Activated T-cell treated with anti-CD3 and anti-CD28 coated beads, Interleukin-2, amount 50 U/mL, for 1 hour (primary cell): ENCODE data around the gene C3orf18.
A peak's percentile ranks its signal among the peaks of the same experiment; 100 is the strongest.

Experiments used
- DNase-seq: peaks from one replicate; pipeline ENCODE4 v3.0.0-alpha.2; 2020

C3orf18 gene

DNA sequence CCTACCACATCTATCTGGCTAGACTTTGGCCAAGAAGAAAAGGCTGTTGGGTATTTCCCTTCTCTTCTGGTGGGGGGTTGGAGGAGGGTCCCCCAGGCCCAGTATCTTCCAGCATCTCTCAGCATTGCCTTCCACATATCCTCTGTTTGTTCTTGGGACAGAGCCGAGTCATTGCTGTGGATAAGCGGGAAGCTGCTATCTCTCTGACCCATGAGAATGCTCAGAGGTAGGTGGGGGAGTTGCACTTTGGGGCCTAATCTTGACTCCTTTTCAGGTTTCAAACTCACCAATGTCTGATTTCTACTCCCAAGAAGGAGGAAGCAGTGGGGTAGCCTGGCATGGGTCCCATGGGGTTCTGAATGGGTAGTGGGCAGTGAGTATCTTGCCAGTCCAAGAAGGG, 9.8 kb upstream of the C3orf18 start:
- DNase-seq = no peak

DNA sequence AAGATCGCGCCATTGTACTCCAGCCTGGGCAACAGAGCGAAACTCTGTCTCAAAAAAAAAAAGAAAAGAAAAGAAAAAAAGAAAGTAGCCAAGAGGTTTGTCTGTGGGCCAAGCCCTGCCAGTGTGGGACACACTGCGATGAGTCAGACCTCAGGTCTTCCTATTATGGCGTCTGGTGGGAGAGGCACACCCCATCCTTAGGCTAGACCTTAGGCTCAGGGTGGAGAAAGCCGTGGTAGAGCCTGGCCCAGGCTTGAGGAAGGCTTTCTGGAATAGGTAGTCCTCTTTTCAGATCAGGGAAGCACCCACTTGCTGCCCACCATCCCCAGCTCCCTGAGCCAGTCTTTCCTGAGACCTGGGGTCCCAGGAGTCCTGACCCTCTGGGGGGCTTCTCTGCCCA, 7.8 kb upstream of the C3orf18 start:
- no peak for DNase-seq

DNA sequence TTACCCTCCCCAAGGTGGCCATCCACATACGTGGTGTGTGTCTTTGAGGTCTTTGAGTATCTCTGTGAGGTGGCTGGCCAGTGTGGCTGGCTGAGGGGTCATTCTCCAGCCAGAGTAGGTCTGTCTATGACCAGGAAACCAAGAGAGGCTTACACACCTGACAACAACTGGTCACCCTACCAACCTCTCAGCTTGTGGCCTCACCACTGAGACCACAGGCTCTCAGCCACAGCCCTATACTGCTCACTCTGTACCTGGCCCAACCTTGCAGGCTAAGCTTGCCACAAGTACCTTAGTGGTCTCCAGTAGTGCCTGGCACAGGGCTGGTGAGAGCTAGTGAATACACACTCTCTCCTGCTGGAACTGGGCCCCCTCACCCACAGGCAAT, 6.9 kb upstream of the C3orf18 start:
- no peak for DNase-seq

DNA sequence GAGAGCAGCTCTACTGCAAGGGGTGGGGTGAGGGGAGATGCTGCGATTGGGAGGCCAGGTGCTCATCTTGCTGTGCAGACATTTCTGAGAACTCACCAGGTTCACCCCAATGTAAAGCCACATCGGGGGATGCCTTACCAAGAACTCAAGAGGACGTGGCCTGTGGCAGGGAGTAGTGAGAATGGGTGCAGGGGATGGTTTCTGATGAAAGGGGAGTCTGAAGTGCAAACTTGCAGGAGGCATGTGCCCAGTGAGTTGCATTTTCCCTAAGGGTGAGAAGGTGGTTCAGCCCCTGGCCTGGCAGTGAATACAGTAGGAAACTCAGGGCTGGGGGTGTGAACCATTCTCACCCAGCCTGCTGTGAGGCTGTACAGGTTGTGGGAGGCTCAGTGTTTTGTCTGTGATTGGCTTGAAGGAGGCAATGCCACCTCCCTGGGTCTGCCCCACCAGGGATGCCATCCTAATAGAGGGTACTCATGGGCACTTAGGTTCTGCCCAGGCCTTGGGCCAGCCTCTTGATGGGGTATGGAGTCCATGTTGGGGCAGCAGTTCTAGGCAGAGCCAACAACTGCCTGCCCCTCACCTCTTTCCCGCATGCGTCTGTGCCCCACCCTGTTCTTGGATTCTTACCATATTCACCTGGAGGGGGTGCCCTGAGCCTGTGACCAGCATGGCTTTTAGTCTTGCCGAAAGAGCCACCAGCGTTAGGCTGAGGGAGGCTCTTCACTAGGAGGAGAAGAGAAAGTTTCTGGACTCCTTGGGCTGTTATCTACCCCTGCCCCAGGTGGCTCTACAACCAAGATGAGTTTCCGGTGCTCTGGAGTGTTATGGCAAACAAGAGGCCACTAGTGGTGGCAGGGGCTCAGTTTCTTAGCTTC, 6.3 kb upstream of the C3orf18 start:
- DNase-seq = peak; percentile 62

DNA sequence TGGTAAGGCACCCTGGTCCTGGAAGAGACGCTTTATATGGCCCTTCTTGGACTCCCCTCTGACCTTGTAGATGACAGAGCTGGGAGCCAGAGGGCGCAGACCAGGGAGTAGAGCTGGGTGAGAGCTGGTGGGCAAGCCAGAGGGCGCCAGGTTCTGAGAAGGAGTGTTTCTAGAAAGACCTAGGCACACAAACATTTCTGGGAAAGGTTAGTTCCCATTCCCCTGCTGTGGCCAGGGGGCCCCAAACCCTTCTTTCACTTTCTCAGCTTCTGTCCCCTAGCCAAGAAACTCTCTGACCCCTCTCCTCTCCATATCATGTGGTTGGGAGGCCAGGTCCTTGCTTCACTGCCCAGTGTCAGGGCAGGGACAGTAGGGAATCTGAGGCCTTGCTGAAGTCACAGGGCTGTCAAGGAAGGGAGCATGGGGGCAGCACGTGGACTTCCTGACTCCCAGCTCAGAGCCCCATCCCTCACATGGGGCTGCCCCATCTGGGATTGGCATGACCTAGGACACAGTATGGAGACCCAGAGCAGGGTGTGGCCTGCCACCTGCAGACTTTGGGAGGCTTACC, 5.3 kb upstream of the C3orf18 start:
- peak; percentile 50 for DNase-seq

DNA sequence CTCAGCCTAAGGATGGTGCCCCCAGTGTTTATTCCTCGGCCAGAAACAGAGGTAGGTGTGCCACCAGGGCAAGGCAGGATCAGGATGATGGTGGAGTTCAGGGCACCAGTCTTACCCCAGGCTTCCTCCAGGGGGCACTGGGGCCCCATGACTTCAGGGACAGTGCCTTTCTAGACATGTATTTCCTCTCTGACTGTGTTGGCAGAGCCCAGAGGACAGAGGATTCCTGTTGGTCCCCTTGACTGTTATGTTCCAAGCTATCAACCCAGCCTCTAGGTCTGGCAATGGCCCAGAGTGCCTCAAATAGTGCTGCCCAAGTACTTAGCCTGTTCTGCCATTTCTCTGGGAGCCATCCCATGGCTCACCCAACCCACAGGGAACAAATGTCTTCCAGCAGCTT, 4.6 kb upstream of the C3orf18 start:
- peak; percentile 86 for DNase-seq

DNA sequence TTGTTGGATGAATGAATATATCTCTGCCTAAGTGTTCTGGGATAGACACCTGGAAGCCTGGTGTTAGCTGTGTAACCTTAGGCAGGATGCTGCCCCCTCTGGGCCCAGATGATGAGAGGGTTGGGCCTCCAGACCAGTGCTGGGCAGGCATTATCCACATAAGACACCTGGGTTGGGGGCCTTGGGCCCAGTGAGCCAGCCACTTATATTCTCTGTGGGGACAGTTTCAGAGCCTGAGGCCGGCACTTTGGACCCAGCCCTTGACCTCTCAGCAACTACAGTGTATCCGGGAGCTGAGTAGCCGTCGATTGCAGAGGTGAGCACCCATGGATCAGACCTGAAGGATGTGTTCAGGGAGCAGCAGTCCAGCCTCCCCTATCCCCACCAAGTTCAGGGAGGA, 3.9 kb upstream of the C3orf18 start:
- no peak for DNase-seq

DNA sequence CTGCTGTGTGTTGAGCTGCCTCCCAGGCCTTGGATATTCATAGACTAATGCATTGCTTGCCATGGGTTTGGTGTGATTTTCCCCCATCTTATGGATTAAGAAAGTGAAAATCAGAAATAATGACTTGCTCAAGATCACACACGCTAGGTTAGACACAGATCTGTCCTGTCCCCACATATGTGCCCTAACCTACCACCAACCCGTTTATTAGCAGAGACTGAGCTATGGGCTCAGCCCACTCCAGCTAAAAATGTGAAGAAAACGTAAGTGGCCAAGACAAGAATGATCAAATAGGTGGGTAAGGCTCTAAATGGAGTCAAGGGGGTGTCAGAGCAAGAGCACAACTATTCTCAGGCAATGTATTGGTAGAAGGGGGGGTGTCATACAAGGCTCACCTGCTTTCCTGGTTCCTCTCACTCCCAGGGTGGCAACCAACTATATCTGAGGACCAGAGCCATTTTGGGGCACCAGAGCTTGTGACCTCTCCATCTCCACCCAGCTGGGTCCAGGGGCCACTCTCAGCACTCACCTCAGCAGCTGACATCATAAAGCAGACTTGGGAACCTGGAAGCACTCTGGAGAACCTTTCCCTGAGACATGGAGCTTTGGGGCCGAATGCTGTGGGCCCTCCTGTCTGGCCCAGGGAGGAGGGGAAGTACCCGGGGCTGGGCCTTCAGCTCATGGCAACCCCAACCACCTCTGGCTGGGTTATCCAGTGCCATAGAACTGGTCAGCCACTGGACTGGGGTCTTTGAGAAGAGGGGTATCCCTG, 3.1 kb upstream of the C3orf18 start:
- no peak for DNase-seq

DNA sequence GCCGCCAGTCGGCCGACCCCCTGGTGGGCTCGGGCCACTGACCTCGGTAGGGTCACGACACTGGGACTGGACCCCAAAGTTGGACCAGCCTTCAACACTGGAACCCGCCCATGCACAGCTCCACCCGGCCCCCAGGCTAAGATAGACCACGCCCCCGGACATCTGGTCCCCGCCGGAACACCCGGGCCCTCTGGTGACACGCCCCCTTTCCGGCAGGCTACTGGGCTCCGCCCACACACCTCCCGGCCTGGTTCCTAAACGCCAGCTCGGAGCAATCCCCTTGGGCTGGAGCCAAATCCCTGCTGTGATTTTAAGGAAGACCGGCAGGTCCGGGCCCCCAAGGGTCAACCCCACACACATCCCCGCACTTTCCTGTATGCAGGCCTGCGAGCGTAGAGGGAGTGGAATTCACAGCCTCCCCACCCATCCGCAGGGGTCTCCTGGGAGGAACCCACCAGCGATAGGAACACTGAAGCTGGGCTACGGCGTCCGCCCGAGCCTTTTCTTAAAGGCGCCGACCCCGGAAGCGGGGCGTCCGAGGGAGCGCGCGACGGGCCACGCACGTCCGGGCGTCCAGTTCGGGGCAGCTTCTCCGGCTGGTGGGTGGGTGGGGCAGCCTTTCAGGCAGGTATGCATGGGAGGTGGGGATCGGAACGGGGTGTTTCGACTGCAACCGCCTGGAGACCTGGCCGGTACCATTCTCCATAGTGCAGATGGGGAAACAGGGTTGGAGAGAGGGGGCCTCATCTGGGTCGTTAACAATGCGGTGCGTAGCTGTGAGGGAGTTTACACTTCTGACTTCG, 1.6 kb upstream of the C3orf18 start, which contains the start of gene HEMK1:
Gene HEMK1 (plus strand): TSS at position 576 of the 803 bp plus-strand sequence. CDS start 1,583 bp downstream, outside the sequence.
- DNase-seq = peak; percentile 90

DNA sequence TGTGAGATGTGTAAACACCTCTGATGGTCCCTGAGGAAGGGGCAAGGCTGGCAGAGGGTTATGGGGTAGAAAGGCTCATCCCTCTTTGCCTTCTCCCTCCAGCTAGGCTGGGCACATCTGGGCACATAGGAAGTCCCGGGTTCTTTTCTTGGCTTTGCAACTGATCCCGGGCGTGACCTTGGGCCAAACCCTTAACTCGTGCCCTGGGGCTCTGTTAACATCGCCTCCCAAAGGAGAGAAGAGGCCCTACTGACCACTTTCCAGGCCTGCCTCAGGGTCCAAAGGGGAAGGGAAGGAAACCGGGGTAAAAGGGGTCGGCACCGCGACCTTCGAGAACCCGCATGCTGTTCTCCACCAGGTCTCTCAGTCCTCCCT, 549 bp downstream of the C3orf18 start:
- no peak for DNase-seq

DNA sequence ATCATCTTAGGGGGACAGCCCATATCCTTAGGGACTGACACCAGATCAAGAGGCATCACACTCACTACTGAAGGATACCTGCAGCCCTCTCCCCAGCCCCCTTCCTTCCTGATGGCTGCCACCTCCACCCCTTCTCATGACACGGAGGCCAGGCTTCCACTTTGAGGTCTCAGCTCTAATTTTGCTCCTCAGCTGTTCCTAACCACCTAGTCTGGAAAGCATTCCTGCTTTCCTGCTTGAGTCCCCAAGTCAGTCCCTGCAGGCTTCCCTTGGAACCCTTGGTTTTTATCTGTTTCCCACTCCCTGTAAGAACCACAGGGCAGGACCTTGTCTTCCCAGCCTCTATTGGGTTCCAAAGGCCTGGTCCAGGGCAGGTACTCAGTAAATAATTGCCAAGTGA, 3.2 kb downstream of the C3orf18 start:
- DNase-seq = no peak

DNA sequence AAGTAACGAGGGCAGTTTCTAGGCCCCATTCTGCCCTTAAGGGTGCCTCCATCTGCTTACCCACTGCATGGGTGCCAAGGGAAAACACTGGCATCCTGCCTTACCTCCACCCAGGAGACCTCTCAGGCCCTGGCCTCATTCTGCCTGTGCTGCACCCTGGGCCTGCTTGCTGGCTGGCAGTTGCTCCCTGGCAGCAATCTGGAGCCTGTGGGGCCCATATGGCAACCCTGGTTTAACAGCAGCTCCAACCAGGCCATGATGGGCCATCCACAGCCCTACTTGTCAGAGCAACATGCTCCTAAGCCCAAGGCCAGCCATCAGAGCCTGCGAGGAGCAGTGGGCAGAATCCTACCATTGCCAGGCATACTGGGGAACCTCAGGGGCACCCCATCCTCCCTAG, 3.7 kb downstream of the C3orf18 start:
- DNase-seq = no peak

DNA sequence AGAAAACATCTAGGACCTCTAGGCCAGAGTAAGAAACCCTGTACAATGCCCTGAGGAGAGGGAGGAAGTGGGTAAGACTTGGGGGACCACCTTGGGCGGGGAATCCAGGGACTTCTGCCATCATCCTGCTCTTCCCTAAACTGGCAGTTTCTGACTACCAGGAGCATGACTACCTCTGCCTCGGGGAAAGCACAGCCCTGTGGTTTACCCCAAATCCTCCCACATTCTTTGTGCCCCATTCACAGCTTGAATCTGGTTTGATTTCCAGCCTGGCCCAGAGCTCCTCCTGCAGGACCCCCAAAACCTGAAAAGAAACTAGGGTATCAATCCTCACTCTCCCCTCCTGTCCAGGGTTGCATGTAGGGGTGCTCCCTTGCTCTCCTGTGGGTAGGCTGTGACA, 4.7 kb downstream of the C3orf18 start:
- no peak for DNase-seq

DNA sequence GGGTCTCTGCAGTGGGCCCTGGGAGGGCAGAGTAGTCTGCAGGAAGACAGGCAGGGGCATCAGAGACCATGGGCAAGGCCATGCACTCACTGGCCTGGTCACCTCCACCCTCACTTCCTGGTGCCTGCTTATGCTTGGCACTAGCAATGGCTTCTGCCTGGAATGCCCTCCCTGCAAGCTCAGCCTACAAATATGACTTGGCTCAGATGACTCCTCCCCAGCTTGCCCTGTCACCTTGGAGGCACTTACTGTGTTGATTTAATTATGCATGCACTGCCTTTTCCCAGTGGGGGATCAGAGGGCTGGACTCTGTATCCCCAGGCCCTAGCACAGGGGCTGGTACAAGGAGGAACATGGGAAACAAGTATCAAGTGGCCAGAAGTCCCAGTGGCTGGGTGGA, 7.8 kb downstream of the C3orf18 start:
- no peak for DNase-seq

DNA sequence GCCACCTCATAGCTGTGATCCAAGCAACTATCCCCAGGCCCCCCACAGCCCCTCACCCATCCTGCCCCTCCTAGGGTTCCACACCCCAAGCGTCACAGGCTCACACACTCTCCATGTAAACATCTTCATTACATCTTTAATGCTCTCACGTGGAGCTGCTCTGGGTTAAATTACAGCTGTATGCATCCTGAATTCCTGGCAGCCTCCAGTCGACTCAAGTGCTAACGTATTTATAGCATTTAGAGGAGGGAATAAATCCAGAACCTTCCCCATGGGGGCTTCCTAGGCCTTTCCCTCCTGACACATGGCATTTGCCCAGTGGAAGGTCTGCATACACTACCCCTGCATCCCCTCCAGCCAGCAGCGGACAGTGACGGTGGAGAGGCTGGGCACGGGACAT, 9.6 kb downstream of the C3orf18 start:
- DNase-seq = no peak

DNA sequence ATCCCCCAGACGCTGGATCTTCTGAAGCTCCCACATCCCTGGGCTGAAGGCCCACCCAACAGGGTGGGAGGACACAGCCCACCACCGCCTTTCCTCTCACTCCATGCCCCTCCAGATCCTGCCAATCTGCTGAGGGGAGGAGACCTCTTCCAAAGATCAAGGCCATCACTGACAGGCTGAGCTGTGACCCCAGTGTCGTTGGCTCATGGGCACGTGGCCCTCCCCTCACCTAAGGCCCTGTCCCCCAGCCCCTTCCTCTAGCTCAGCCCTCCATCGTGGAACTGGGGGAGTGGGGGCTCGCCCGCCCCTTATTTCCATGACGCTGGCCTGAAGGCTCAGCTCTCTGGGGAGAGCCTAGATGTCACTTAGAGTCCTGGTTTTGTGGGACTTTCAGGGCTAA, 10.4 kb downstream of the C3orf18 start:
- DNase-seq = no peak

DNA sequence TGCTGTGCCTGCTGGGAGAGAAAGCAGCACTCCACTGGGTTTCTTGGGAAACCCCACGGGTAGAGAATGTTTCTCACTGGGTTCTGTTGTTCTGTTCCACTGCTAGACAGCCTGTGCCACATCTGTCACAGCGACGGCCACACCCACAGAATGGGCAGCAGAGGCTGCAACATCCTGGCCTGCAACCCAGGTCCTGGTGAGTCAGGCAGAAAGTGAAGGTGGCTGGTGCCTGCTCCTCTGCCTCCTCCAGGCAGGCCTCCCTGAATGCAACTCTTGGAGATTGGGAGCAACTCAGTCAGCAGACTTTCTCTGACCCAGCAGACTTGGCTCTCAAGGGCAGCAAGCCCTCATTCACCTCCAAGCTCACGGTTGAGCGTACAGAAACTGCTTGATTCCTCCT, 13.0 kb downstream of the C3orf18 start:
- no peak for DNase-seq

DNA sequence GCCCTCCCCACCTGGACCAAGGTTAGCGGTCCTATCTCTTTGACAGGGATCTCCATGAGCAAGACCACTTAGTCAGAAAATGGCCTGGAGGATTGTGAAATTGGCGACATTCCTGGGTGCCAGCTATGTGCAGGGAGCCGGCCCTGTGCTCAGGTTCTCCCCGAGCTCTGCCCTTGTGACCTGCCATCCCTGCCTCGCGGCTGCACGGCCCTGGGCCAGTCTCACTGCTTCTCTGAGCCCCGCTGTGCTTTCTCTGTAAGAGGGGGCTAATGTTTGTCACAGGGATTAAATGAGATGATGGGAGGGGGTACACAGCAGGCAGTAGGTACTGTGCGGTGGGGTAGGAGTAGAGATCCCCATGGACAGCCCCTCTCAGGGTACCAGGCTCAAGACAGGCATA, 14.9 kb downstream of the C3orf18 start:
- no peak for DNase-seq

DNA sequence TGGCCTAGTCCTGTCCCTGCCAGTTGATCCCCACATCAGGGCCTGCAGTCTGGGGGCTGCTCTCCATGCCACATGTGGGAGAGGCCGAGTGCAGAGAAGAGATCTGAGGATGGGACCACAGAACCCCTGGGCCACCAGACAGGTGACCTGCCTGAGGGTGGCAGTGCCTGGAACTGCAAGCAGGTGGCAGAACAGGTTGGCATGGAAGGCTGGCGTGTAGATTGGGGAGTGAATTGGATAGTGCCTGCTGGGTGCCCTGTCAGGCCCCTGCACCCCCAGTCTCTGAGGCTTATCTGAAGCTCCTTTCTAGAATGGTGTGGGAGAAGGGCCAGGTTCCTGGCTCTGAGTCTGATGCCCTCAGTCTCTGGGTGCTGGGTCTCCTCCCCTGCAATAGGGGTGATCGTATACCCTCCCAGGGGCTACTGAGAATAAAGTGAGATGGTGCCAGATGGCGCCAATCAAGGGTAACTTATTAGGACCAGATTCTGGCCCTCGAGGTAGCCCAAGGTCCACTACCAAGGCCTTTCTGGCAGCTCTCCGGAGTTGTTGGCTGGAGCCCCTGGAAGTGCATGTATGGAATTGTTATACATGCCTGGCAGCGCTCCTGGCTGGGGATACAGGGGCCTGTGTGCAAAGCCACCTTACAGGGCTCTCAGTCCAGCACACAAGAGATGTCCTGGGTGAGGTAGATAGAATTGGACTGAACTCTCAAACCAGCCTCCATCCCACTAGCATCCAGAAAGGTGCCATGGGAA, 15.7 kb downstream of the C3orf18 start:
- DNase-seq = no peak

DNA sequence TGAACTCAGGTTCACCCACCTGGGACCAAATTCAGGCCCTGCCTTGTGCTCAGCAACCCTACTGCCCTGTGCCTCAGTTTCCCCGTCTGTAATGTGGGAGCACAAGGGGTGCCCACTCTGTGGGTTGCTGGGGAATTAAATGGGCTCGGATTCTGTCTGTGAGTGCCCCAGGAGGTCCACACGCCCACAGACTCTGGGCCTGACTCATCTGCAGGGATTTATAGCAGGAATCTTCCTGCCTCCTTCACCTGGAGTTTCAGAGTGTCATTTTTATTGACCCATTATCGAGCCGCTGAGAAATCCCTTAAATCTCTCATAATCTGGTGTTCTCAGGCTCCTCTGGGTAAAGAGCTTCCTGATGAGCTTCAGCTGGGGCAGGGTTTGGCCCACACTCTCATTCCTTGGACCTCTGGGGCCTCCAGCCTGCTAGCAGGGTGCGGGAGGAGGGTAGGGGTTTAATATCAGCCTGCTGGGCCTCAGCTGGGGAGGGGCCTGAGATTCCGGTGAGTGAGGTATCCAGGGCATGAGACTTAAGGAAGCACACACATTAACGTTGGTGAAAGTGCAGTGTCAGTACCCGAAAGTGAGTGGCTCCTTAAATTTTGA, 16.4 kb downstream of the C3orf18 start:
- no peak for DNase-seq

DNA sequence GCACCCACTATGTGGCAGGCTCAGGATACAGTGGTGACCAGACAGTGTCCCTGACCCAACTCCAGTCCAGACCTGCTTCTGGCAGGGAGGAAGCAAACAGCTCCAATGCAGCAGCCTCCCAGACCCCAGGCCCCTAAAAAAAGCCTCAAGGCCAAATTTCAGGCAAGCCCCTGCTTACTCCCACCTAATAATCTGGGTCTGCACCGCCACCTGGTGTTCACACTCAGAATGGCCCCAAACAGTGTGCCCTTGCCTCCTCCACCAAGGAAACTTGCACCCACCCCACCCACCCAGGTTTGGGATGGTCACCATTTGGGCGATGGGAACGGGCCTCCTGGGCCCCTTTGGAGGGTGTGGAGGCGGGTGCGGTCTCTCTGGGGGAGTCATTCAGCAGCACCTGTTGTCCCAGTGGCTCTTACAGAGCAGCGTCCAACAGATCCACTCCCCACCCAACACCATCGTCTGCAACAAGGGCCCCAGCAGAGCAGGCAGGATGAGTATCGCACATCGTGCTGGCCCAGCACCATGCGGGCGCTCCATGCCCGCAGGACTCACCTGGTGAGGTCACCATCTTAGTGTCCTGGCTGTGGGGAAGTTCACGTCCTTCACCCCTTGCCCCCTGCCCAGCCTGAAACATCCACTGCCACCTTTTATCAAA, 17.3 kb downstream of the C3orf18 start:
- DNase-seq = peak; percentile 74
